ENCODE results near the gene COBLL1. TPM values are rescaled to one million over a fixed set of nuclear protein-coding genes. Genes with fewer than 3 reads are reported as not detected.

The COBLL1 gene
- total RNA-seq, 1 experiment from 2014 or later, result 4.4 TPM

- ATAC-seq (no peak), DNase-seq (ENCODE audit: low read depth, low spot score) (no peak)
- H3K27me3 ChIP-seq (ENCODE audit: control insufficient read depth, insufficient read depth, low read length), result no peaks in the 10 kb centered on the region
- ChIA-PET POLR2A (no interaction called here), CTCF (no interaction called here)
- H3K4me1 ChIP-seq (ENCODE audit: control insufficient read depth, insufficient read depth, low read length), result no peaks in the 10 kb centered on the region
- in situ Hi-C loops (cut with HindIII; ENCODE audit: low pct_unique_long_range_greater_than_20kb, low sequenced_read_pairs) (no loop called here), intact Hi-C loops (cut with micrococcal nuclease; ENCODE audit: unreplicated experiment) (no loop called here)
- H3K4me3 ChIP-seq (ENCODE audit: low read depth in 2 of 2, low read length in 2 of 2), result no peak overlapping the region
- H3K27ac ChIP-seq (ENCODE audit: low read length), result no peak overlapping the region
- no peaks in the 10 kb centered on the region for H3K9me3 ChIP-seq (ENCODE audit: control insufficient read depth, insufficient read depth, low read depth, low read length)
- no peaks in the 10 kb centered on the region for H3K36me3 ChIP-seq (ENCODE audit: control insufficient read depth, insufficient read depth, low read length)
- no TSS peak for BruUV-seq (replicated peaks)
- TF ChIP-seq SIN3A (IDR thresholded peaks at IDR 0.05; ENCODE audit: borderline replicate concordance, insufficient read depth, low read depth, low read length) (no peak), CTCF (IDR thresholded peaks at IDR 0.05) (no peak)
Measured at GRCh38 chr2:164823126-164823525, 18.5 kb downstream of the COBLL1 start.

- Histone ChIP-seq H3K4me1 (ENCODE audit: control insufficient read depth, insufficient read depth, low read length) (no peaks in the 10 kb centered on the region), H3K27ac (ENCODE audit: low read length) (no peak overlapping the region), H3K4me3 (ENCODE audit: low read depth in 2 of 2, low read length in 2 of 2) (no peak overlapping the region), H3K9me3 (ENCODE audit: control insufficient read depth, insufficient read depth, low read depth, low read length) (no peaks in the 10 kb centered on the region), H3K36me3 (ENCODE audit: control insufficient read depth, insufficient read depth, low read length) (no peaks in the 10 kb centered on the region), H3K27me3 (ENCODE audit: control insufficient read depth, insufficient read depth, low read length) (no peaks in the 10 kb centered on the region)
- no TSS peak for BruUV-seq (replicated peaks)
- TF ChIP-seq REST (IDR thresholded peaks at IDR 0.05; ENCODE audit: insufficient read depth in 1 of 2, low read depth in 2 of 2, low read length in 1 of 2) (no peak), CTCF (IDR thresholded peaks at IDR 0.05) (no peak), POLR2AphosphoS5 (IDR thresholded peaks at IDR 0.05; ENCODE audit: low read depth, low read length) (no peak), TCF7L2 (IDR thresholded peaks at IDR 0.05; ENCODE audit: low read depth, low read length) (no peak), SIN3A (IDR thresholded peaks at IDR 0.05; ENCODE audit: borderline replicate concordance, insufficient read depth, low read depth, low read length) (no peak)
- no peak for ATAC-seq
- intact Hi-C loops (cut with micrococcal nuclease; ENCODE audit: unreplicated experiment), result no loop called here
- ChIA-PET POLR2A (no interaction called here), CTCF (no interaction called here)
- in situ Hi-C loops (cut with HindIII; ENCODE audit: low pct_unique_long_range_greater_than_20kb, low sequenced_read_pairs), result no loop called here
- DNase-seq (ENCODE audit: low read depth, low spot score), result no peak
Measured at GRCh38 chr2:164821338-164821737, 20.3 kb downstream of the COBLL1 start.

Measured in Panc1 (cell line).